HepG2 (cell line): ENCODE results near the gene INO80. TPM values are rescaled to one million over a fixed set of nuclear protein-coding genes. Genes with fewer than 3 reads are reported as not detected.

Experiments used
- ATAC-seq: fragments of 200-7000 bp; cut with Tn5 transposase; 3 replicates; pipeline ENCODE4 v1.9.1; 2020; ENCODE audit warnings: mild to moderate bottlenecking, moderate library complexity
- BruUV-seq: library from RNA; stranded (reverse); fragments of 400-500 nt; replicated peaks from 2 replicates; lab custom pipeline; 2021; lab: Mats Ljungman, UMichigan
- CTCF ChIA-PET: fragments of 300-600 bp; formaldehyde crosslinking; extraction: SDS; loops from one replicate; lab custom pipeline; 2021; ENCODE audit warnings: low total read pairs, inconsistent platforms, low intra/inter-chr PET ratio; lab: Yijun Ruan, JAX
- POLR2A ChIA-PET: fragments of 350-600 bp; sonication (Branson Sonifier 250); formaldehyde crosslinking; loops from one replicate; lab custom pipeline; 2020; ENCODE audit warnings: antibody characterized with exemption, inconsistent platforms; lab: Yijun Ruan, JAX
- DNase-seq: peaks from one replicate; pipeline ENCODE4 v3.0.0-alpha.2; 2015; ENCODE audit warnings: low spot score
- FAIRE-seq: peaks from 3 replicates; lab custom pipeline; 2011; peaks lifted over from hg19 to GRCh38; lab: Jason Lieb, UNC
- H2AFZ ChIP-seq: one replicate; pipeline ENCODE4 v1.6.1; 2011; ENCODE audit warnings: low read length, inconsistent platforms
- H3K27ac ChIP-seq: fragments of 300-600 bp; 3 replicates; pipeline ENCODE4 v1.8.0; 2011; ENCODE audit warnings: mixed run types, mild to moderate bottlenecking, mixed read lengths, low read length, inconsistent platforms; ENCODE audit not compliant: insufficient read depth; ENCODE audit errors: extremely low read length
- H3K27me3 ChIP-seq, 2 experiments: fragments of 200-600 bp in 1 of 2; 2 replicates in 1 of 2; 3 replicates in 1 of 2; pipeline versions ENCODE4 v1.6.0 to v1.8.0; 2011; ENCODE audit warnings: low read length in 2 of 2, mild to moderate bottlenecking in 2 of 2, moderate library complexity in 2 of 2, inconsistent platforms in 1 of 2; ENCODE audit not compliant: insufficient read depth in 2 of 2, control insufficient read depth in 1 of 2
- H3K36me3 ChIP-seq, 2 experiments: fragments of 200-600 bp in 1 of 2; replicated peaks in 1 of 2; 2 replicates in 1 of 2; 3 replicates in 1 of 2; pipeline versions ENCODE4 v1.5.1 to v1.8.0; 2011; ENCODE audit warnings: low read length in 2 of 2, inconsistent platforms in 1 of 2; ENCODE audit not compliant: insufficient read depth in 2 of 2, control insufficient read depth in 1 of 2
- H3K4me1 ChIP-seq: 2 replicates; pipeline ENCODE4 v1.5.1; 2012; ENCODE audit warnings: low read length, inconsistent platforms; ENCODE audit not compliant: insufficient read depth
- H3K4me2 ChIP-seq: 2 replicates; pipeline ENCODE4 v1.6.0; 2011; ENCODE audit warnings: low read depth, low read length, inconsistent platforms
- H3K4me3 ChIP-seq, 3 experiments: fragments of 200-600 bp in 1 of 3; sonication (generic), shearing (Covaris generic) in 1 of 3; replicated peaks in 1 of 3; 2 replicates each; pipeline ENCODE4 v1.5.1; 2011 to 2016; ENCODE audit warnings: low read length in 3 of 3, inconsistent platforms in 2 of 3, low read depth in 2 of 3, mild to moderate bottlenecking in 2 of 3, control low read depth in 1 of 3, mixed read lengths in 1 of 3; ENCODE audit not compliant: insufficient read depth in 1 of 3
- H3K79me2 ChIP-seq: one replicate; pipeline ENCODE4 v1.6.1; 2011; ENCODE audit warnings: low read length, inconsistent platforms; ENCODE audit not compliant: insufficient read depth
- H3K9ac ChIP-seq: 2 replicates; pipeline ENCODE4 v1.6.0; 2011; ENCODE audit warnings: mild to moderate bottlenecking, low read depth, low read length, inconsistent platforms; ENCODE audit not compliant: insufficient read depth
- H3K9me3 ChIP-seq: 2 replicates; pipeline ENCODE4 v1.5.1; 2012; ENCODE audit warnings: mild to moderate bottlenecking, low read length
- H4K20me1 ChIP-seq: 2 replicates; pipeline ENCODE4 v1.6.0; 2011; ENCODE audit warnings: inconsistent platforms, mild to moderate bottlenecking, low read length, moderate library complexity; ENCODE audit not compliant: insufficient read depth
- AGO1 ChIP-seq: fragments of 200-400 bp; formaldehyde crosslinking; IDR thresholded peaks from 2 replicates; pipeline ENCODE4 v1.6.1; 2017; ENCODE audit warnings: mild to moderate bottlenecking, low read depth, low read length, moderate library complexity; ENCODE audit not compliant: poor library complexity, severe bottlenecking
- ARID4A ChIP-seq: sonication (generic); formaldehyde crosslinking; IDR thresholded peaks from 2 replicates; pipeline ENCODE4 v1.5.0; 2020; ENCODE audit warnings: mild to moderate bottlenecking, missing genetic modification reagents, borderline replicate concordance
- DPF2 ChIP-seq: sonication (generic); formaldehyde crosslinking; IDR thresholded peaks from 2 replicates; pipeline ENCODE4 v1.4.0; 2020; ENCODE audit warnings: mild to moderate bottlenecking, low read depth, missing genetic modification reagents, borderline replicate concordance
- HDAC1 ChIP-seq: sonication (generic); formaldehyde crosslinking; IDR thresholded peaks from 2 replicates; pipeline ENCODE4 v1.5.1; 2020; ENCODE audit warnings: mild to moderate bottlenecking, missing genetic modification reagents
- KMT2B ChIP-seq: IDR thresholded peaks from 2 replicates; pipeline ENCODE4 v1.6.1; 2016; ENCODE audit warnings: missing genetic modification reagents, missing compliant biosample characterization
- MIXL1 ChIP-seq: IDR thresholded peaks from 2 replicates; pipeline ENCODE4 v1.6.1; 2016
- NCOR1 ChIP-seq: fragments of 200-600 bp; sonication (generic); IDR thresholded peaks from 2 replicates; pipeline ENCODE4 v1.7.0; 2017; ENCODE audit warnings: antibody characterized with exemption, low read length, borderline replicate concordance
- NFKB2 ChIP-seq: sonication (generic); formaldehyde crosslinking; IDR thresholded peaks from 2 replicates; pipeline ENCODE4 v1.4.0; 2020; ENCODE audit warnings: missing genetic modification reagents, borderline replicate concordance
- PATZ1 ChIP-seq: sonication (generic); formaldehyde crosslinking; IDR thresholded peaks from 2 replicates; pipeline ENCODE4 v1.4.0; 2020; ENCODE audit warnings: missing genetic modification reagents
- RXRA ChIP-seq: sonication (generic); formaldehyde crosslinking; IDR thresholded peaks from 2 replicates; pipeline ENCODE4 v1.5.1; 2020; ENCODE audit warnings: missing genetic modification reagents
- SMAD3 ChIP-seq: sonication (generic); formaldehyde crosslinking; IDR thresholded peaks from 2 replicates; pipeline ENCODE4 v1.4.0; 2020; ENCODE audit warnings: missing genetic modification reagents
- SMARCE1 ChIP-seq: fragments of 450-650 bp; IDR thresholded peaks from 2 replicates; pipeline ENCODE4 v1.6.1; 2017; ENCODE audit warnings: borderline replicate concordance
- SPEN ChIP-seq: sonication (generic); formaldehyde crosslinking; IDR thresholded peaks from 2 replicates; pipeline ENCODE4 v1.5.1; 2020; ENCODE audit warnings: low read depth, mild to moderate bottlenecking, missing genetic modification reagents
- THAP9 ChIP-seq: sonication (generic); formaldehyde crosslinking; IDR thresholded peaks from 2 replicates; pipeline ENCODE4; 2020; ENCODE audit warnings: missing genetic modification reagents, mild to moderate bottlenecking, borderline replicate concordance
- TRIM24 ChIP-seq: sonication (generic); formaldehyde crosslinking; IDR thresholded peaks from 2 replicates; pipeline ENCODE4 v1.8.0; 2022; ENCODE audit warnings: mild to moderate bottlenecking, missing genetic modification reagents
- ZNF235 ChIP-seq: sonication (generic); formaldehyde crosslinking; IDR thresholded peaks from 2 replicates; pipeline ENCODE4 v1.8.1; 2023; ENCODE audit warnings: mild to moderate bottlenecking, missing genetic modification reagents, borderline replicate concordance
- WGBS: methylation state at CpG from one replicate; pipeline ENCODE4 v1.1.6; 2017; ENCODE audit warnings: low lambda C conversion rate; 5-methylcytosine and 5-hydroxymethylcytosine counted together
- in situ Hi-C: cut with HindIII; loops from 2 replicates; pipeline ENCODE4 v1.10.0; 2017; ENCODE audit warnings: low pct_unique_long_range_greater_than_20kb; ENCODE audit not compliant: extremely low pct_ligation_motif_present
- intact Hi-C: fragments of 100-400 bp; cut with micrococcal nuclease; formaldehyde crosslinking; loops from one replicate; pipeline ENCODE4 v1.10.0; 2022; ENCODE audit not compliant: unreplicated experiment
- polyA plus RNA-seq, 8 experiments: library from polyadenylated mRNA; depleted of rRNA in 3 of 8; stranded (reverse) in 7 of 8; unstranded in 1 of 8; fragments of >200 nt; fragmentation: Illumina TruSeq in 4 of 8; extraction: Trizol in 4 of 8; gene quantifications; 2 replicates each; pipeline versions ENCODE4 v1.2.1 to v1.2.3, GENCODE V29; 2011 to 2016; ENCODE audit warnings: low read depth in 4 of 8, missing spikeins in 1 of 8, mixed read lengths in 1 of 8; ENCODE audit not compliant: insufficient read depth in 1 of 8
- total RNA-seq, 5 experiments: library from RNA; depleted of rRNA; stranded (reverse); fragments of >200 nt; fragmentation: Illumina TruSeq; extraction: Trizol; gene quantifications; 2 replicates each; pipeline ENCODE4 v1.2.3, GENCODE V29; 2016; ENCODE audit warnings: low read depth in 1 of 5

INO80 gene
- total and polyA plus RNA-seq, 2 of the 13 experiments (the other 11 are each of a cell fraction or from before 2014, with no cell fraction given) = 3.6 to 14.8 TPM

- FAIRE-seq (no peak), DNase-seq (no peak), ATAC-seq (no peak)
- no peak overlapping the region for H3K4me3 ChIP-seq
- no peaks in the 10 kb centered on the region for H3K9me3 ChIP-seq
- H3K79me2 ChIP-seq = no peaks in the 10 kb centered on the region
- no peak overlapping the region for H2AFZ ChIP-seq
- no peaks in the 10 kb centered on the region for H3K27me3 ChIP-seq
- H3K9ac ChIP-seq = no peak overlapping the region
- whole genome bisulfite sequencing = 60% methylated on average over 1 of the region's 2 CpGs
- no TSS peak for BruUV-seq
- CTCF ChIA-PET = no interaction called here
- H3K4me1 ChIP-seq = no peaks in the 10 kb centered on the region
- POLR2A ChIA-PET = no interaction called here
- no peak overlapping the region for H3K4me2 ChIP-seq
- intact Hi-C loops (no loop called here), in situ Hi-C loops (no loop called here)
- H3K27ac ChIP-seq = no peak overlapping the region
- H3K36me3 ChIP-seq = peaks cover 20 to 67% of the 10 kb centered on the region in 2 experiments
- no peaks in the 10 kb centered on the region for H4K20me1 ChIP-seq
- TF ChIP-seq NCOR1 (no peak), SPEN (CRISPR knock-in tag) (no peak), TRIM24 (CRISPR knock-in tag) (no peak), HDAC1 (CRISPR knock-in tag) (no peak), SMAD3 (CRISPR knock-in tag) (no peak), ZNF235 (CRISPR knock-in tag) (no peak), RXRA (CRISPR knock-in tag) (no peak), PATZ1 (CRISPR knock-in tag) (no peak), ARID4A (CRISPR knock-in tag) (no peak), SMARCE1 (no peak), NFKB2 (CRISPR knock-in tag) (no peak), DPF2 (no peak), THAP9 (no peak), AGO1 (no peak), MIXL1 (no peak), KMT2B (no peak)
Observed at GRCh38 chr15:40978141-40978540, 137.9 kb downstream of the INO80 start.
